HepG2 (cell line): ENCODE measurements around the gene BICDL2. TPM values are rescaled to one million over a fixed set of nuclear protein-coding genes. Genes with fewer than 3 reads are reported as not detected.

Source experiments
- BRCA1 ChIP-seq: sonication (generic); formaldehyde crosslinking; IDR thresholded peaks from 2 replicates; pipeline ENCODE4 v1.4.0; 2020; ENCODE audit warnings: missing genetic modification reagents
- CHD2 ChIP-seq: IDR thresholded peaks from 2 replicates; pipeline ENCODE4 v1.6.1; 2011; ENCODE audit warnings: low read depth, low read length, improper control_type of control experiment
- JUNB ChIP-seq: sonication (generic); formaldehyde crosslinking; IDR thresholded peaks from 2 replicates; pipeline ENCODE4 v1.8.0; 2022; ENCODE audit warnings: missing genetic modification reagents, mild to moderate bottlenecking, borderline replicate concordance
- KDM4B ChIP-seq: sonication (generic); formaldehyde crosslinking; IDR thresholded peaks from 2 replicates; pipeline ENCODE4 v1.4.0; 2020; ENCODE audit warnings: missing genetic modification reagents
- KLF11 ChIP-seq: IDR thresholded peaks from 2 replicates; pipeline ENCODE4 v1.6.1; 2016; ENCODE audit warnings: missing compliant biosample characterization
- MXI1 ChIP-seq: IDR thresholded peaks from 3 replicates; pipeline ENCODE4 v1.6.1; 2012; ENCODE audit warnings: low read depth, low read length, inconsistent platforms, borderline replicate concordance
- NR2F1 ChIP-seq, 2 experiments: fragments of 450-650 bp in 1 of 2; formaldehyde crosslinking in 1 of 2; IDR thresholded peaks; 2 replicates each; pipeline versions ENCODE4 v1.5.0 to v1.6.1; 2016 to 2020; ENCODE audit warnings: mild to moderate bottlenecking in 1 of 2, missing compliant biosample characterization in 1 of 2, missing genetic modification reagents in 1 of 2, moderate library complexity in 1 of 2
- PHB2 ChIP-seq: fragments of 450-650 bp; IDR thresholded peaks from 2 replicates; pipeline ENCODE4 v1.6.1; 2018; ENCODE audit not compliant: partially characterized antibody
- PHF5A ChIP-seq: IDR thresholded peaks from one replicate; pipeline ENCODE4 v1.6.1; 2018; ENCODE audit warnings: low read depth, missing genetic modification reagents; ENCODE audit not compliant: unreplicated experiment
- POGK ChIP-seq: sonication (generic); formaldehyde crosslinking; conservative IDR thresholded peaks from 2 replicates; pipeline ENCODE4 v1.8.0; 2022; ENCODE audit warnings: mild to moderate bottlenecking, moderate library complexity, missing genetic modification reagents
- SALL1 ChIP-seq: sonication (generic); formaldehyde crosslinking; IDR thresholded peaks from 2 replicates; pipeline ENCODE4 v1.8.0; 2022; ENCODE audit warnings: mild to moderate bottlenecking, missing genetic modification reagents
- SMAD1 ChIP-seq: sonication (generic); formaldehyde crosslinking; IDR thresholded peaks from 2 replicates; pipeline ENCODE4 v1.4.0; 2020; ENCODE audit warnings: missing genetic modification reagents, low read depth, mild to moderate bottlenecking, borderline replicate concordance
- SMAD3 ChIP-seq: sonication (generic); formaldehyde crosslinking; IDR thresholded peaks from 2 replicates; pipeline ENCODE4 v1.4.0; 2020; ENCODE audit warnings: missing genetic modification reagents
- TARDBP ChIP-seq: sonication (generic); formaldehyde crosslinking; IDR thresholded peaks from 2 replicates; pipeline ENCODE4 v1.8.0; 2022; ENCODE audit warnings: mild to moderate bottlenecking, missing genetic modification reagents
- TFDP2 ChIP-seq: sonication (generic); formaldehyde crosslinking; IDR thresholded peaks from 2 replicates; pipeline ENCODE4 v1.4.0; 2020; ENCODE audit warnings: missing genetic modification reagents
- U2AF2 ChIP-seq: fragments of 200-400 bp; formaldehyde crosslinking; IDR thresholded peaks from 2 replicates; pipeline ENCODE4 v1.6.1; 2017; ENCODE audit warnings: low read depth, mild to moderate bottlenecking, low read length
- XRCC5 ChIP-seq: fragments of 200-400 bp; formaldehyde crosslinking; optimal IDR thresholded peaks from 2 replicates; pipeline ENCODE3; 2017; ENCODE audit warnings: mild to moderate bottlenecking, low read length
- ZBTB20 ChIP-seq: sonication (generic); formaldehyde crosslinking; IDR thresholded peaks from 2 replicates; pipeline ENCODE4 v1.8.1; 2023; ENCODE audit warnings: missing genetic modification reagents, low read depth, mild to moderate bottlenecking, borderline replicate concordance
- ZFP36L2 ChIP-seq: sonication (generic); formaldehyde crosslinking; IDR thresholded peaks from 2 replicates; pipeline ENCODE4 v1.4.0; 2020; ENCODE audit warnings: missing genetic modification reagents
- ZMYM3 ChIP-seq: sonication (generic); formaldehyde crosslinking; IDR thresholded peaks from 2 replicates; pipeline ENCODE4 v1.5.1; 2020; ENCODE audit warnings: mild to moderate bottlenecking, missing genetic modification reagents
- ZNF232 ChIP-seq: sonication (generic); formaldehyde crosslinking; IDR thresholded peaks from 2 replicates; pipeline ENCODE4 v1.4.0; 2020; ENCODE audit warnings: missing genetic modification reagents, borderline replicate concordance
- ZNF687 ChIP-seq: sonication (generic); formaldehyde crosslinking; IDR thresholded peaks from 2 replicates; pipeline ENCODE4 v1.5.1; 2020; ENCODE audit warnings: mild to moderate bottlenecking, missing genetic modification reagents, moderate library complexity
- ZNF788 ChIP-seq: sonication (generic); formaldehyde crosslinking; IDR thresholded peaks from 2 replicates; pipeline ENCODE4 v1.5.0; 2020; ENCODE audit warnings: mild to moderate bottlenecking, missing genetic modification reagents, borderline replicate concordance
- ZSCAN9 ChIP-seq: IDR thresholded peaks from 2 replicates; pipeline ENCODE4 v1.6.1; 2016; ENCODE audit warnings: borderline replicate concordance
- polyA plus RNA-seq, 8 experiments: library from polyadenylated mRNA; depleted of rRNA in 3 of 8; stranded (reverse) in 7 of 8; unstranded in 1 of 8; fragments of >200 nt; fragmentation: Illumina TruSeq in 4 of 8; extraction: Trizol in 4 of 8; gene quantifications; 2 replicates each; pipeline versions ENCODE4 v1.2.1 to v1.2.3, GENCODE V29; 2011 to 2016; ENCODE audit warnings: low read depth in 4 of 8, missing spikeins in 1 of 8, mixed read lengths in 1 of 8; ENCODE audit not compliant: insufficient read depth in 1 of 8
- total RNA-seq, 5 experiments: library from RNA; depleted of rRNA; stranded (reverse); fragments of >200 nt; fragmentation: Illumina TruSeq; extraction: Trizol; gene quantifications; 2 replicates each; pipeline ENCODE4 v1.2.3, GENCODE V29; 2016; ENCODE audit warnings: low read depth in 1 of 5

The BICDL2 gene
- total and polyA plus RNA-seq, 2 of the 13 experiments (the other 11 are each of a cell fraction or from before 2014, with no cell fraction given): 0.12 TPM; not detected in 1

- TF ChIP-seq TFDP2 (CRISPR knock-in tag) (peak; percentile 95), KLF11 (CRISPR knock-in tag) (0 out of 2 replicates have a peak, but pooled peaks have one; percentile 55), ZNF687 (CRISPR knock-in tag) (peak; percentile 80), BRCA1 (CRISPR knock-in tag) (no peak; the same call in 1 of the 2 replicates), PHF5A (no peak), XRCC5 (peak; percentile 75), ZMYM3 (CRISPR knock-in tag) (peak; percentile 28; the same call in 1 of the 2 replicates), POGK (CRISPR knock-in tag) (0 out of 2 replicates have a peak, but pooled peaks have one; percentile 51), JUNB (CRISPR knock-in tag) (no peak), ZNF788 (CRISPR knock-in tag) (peak; percentile 30; the same call in 1 of the 2 replicates), MXI1 (peak; percentile 70; the same call in 1 of the 3 replicates), CHD2 (no peak), ZNF232 (CRISPR knock-in tag) (peak; percentile 43; the same call in 1 of the 2 replicates), ZBTB20 (CRISPR knock-in tag) (no peak), SALL1 (CRISPR knock-in tag) (peak; percentile 83), PHB2 (no peak), ZSCAN9 (CRISPR knock-in tag) (0 out of 2 replicates have a peak, but pooled peaks have one; percentile 26), SMAD3 (CRISPR knock-in tag) (0 out of 2 replicates have a peak, but pooled peaks have one; percentile 64), KDM4B (CRISPR knock-in tag) (peak; percentile 80; the same call in 1 of the 2 replicates), SMAD1 (CRISPR knock-in tag) (no peak), TARDBP (CRISPR knock-in tag) (0 out of 2 replicates have a peak, but pooled peaks have one; percentile 48), NR2F1 (CRISPR knock-in tag; IDR thresholded peaks at IDR 0.05) (no peak), U2AF2 (no peak), ZFP36L2 (CRISPR knock-in tag) (0 out of 2 replicates have a peak, but pooled peaks have one; percentile 65)
Measured at GRCh38 chr16:3003582-3004270, 33.0 kb downstream of the BICDL2 start (continued).
